ENCODE measurements around the gene CTDSPL. TPM values are rescaled to one million over a fixed set of nuclear protein-coding genes. Genes with fewer than 3 reads are reported as not detected.

CTDSPL gene
- total and polyA plus RNA-seq, 2 of the 8 experiments (the other 6 are each of a cell fraction or from before 2014, with no cell fraction given), result 20.3 to 42.2 TPM

DNA sequence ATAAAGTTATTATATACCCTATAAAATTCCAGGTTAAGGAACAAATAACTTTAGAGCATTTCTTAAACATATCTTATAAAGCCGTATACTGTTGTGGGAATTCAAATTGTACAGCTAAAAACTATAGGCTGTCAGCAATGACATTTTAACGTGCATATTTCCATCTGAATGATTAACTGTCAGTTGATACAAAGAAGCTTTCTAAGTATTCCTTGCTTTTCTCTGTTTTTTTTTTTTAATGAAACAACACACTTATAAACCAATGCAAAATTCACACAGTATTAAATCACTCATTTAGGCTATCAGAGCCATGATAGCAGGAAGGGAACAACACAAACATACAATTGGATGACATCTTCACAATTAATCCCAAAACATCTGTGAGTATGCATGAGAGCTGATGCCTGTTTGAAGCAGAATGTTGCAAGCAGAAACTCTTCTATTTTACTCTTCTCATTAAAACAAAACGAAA is 61.9 kb downstream of the CTDSPL start (continued):
- TF ChIP-seq TBP (IDR thresholded peaks at IDR 0.05; ENCODE audit: low read depth, low read length), result no peak
